Forelimb muscle (tissue), 1 donor: ENCODE results near the gene ACOX1. TPM values are rescaled to one million over a fixed set of nuclear protein-coding genes. Genes with fewer than 3 reads are reported as not detected.
A peak's percentile ranks its signal among the peaks of the same experiment; 100 is the strongest.

Experiments used
- DNase-seq: peaks from one replicate; pipeline ENCODE4 v3.0.0-alpha.2; 2013; ENCODE audit warnings: low read depth
- polyA plus RNA-seq: library from polyadenylated mRNA; unstranded; fragments of 120-200 nt; gene quantifications from one replicate; pipeline ENCODE4 v1.2.1, GENCODE V29; 2013; ENCODE audit not compliant: insufficient read length

Gene ACOX1
- polyA plus RNA-seq, 1 donor = 18.9 TPM

DNA sequence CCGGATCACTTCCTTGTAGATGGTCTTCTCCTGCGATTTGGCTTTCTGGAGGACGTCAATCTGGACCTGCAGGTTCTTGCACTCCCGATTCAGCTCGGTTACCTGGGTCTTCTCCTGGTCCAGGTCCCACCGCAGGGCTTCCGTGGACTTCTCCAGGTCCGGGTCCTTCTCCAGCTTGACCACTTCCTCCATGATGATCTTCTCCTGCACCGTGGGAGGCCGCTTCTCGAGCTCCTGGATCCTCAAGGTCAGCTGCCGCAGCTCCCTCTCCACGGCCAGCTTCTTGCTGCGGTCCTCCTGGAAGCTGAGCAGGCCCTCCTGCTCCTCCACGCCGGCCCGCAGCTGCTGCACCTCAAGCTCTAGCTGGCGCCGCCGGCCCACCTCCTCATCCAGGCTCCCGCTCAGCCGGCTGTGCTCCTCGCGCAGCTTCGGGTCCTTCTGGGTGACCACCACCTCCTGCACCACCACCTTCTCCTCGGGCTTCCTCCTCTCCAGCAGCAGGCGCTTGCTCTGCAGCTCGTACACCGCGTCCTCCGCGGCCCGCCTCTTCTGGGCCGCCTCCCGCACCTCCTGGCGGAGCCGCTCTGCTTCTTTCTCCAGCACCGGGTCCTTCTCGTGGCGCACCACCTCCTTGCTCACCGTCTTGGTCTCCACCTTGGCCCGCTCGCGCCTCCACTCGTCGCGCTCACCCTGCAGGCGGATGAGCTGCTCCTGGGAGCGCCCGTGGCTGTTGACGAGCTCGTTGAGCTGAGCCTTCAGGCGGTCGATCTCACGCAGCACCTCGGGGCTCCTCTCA is 29.9 kb upstream of the ACOX1 start:
- no peak for DNase-seq

DNA sequence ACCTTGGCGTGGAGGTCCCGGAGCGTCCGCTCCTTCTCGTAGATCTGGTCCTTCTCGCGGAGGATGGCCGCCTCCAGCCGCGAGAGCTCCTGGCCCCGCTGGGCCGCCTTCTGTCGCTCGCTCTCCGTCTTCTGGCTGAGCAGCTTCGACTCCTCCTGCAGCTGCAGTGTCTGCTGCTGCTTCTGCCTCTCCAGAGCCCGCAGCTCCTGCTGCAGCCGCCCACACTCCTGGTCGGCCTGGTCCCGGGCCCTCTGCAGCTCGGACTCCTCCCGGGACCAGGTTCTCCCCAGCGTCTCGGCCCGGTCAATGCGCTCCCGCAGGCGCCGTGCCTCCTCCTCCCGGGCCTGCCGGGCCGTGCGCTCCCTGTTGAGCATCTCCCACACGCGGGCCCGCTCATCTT is 29.2 kb upstream of the ACOX1 start:
- DNase-seq = no peak

DNA sequence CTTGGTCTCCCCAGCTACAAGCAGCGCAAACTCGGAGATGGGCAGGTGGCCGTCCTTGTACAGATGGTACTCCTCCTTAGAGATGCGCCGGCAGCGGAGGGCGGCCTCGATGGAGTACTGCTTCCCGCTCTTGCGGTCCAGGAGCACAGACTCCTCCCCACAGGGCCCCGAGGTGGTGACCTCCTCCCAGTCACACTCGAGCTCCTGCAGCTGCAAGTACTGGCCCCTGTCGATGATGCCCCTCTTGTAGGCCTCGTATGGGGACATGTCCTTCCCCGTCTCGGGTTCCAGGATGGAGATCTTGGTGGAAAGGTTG is 28.8 kb upstream of the ACOX1 start:
- DNase-seq = no peak

DNA sequence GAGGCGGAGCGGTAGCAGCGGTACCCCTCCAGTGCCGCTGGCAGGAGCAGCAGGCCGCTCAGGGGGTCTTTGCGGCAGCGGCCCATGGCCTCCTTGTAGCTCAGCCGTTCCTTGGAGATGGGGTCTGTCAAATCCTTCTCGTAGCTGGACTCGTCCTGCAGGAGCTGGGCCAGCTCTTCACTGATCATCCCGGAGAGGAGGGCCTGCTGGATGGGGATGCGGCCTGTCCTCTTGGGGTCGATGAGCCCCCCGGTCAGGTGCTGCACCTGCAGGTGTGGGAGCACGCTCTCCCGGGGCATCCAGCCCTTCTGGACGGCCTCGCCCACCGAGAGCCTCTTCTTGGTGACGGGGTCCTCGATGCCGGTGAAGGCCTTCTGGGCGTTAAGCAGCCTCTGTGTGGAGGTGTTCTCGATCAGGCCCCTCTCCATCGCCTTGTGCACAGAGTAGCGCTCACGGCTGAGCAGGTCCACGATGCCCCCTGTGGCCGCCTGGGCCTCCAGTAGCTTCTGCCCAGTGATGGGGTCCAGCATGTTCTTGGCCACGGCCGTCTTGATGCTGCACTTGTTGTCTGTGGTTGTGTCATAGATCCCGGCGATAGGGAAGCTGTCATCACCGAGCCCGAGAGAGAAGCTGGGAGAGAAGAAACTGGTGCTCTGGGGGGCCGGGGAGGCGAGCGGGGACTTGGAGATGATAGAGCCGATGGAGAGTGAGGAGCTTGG is 28.3 kb upstream of the ACOX1 start:
- DNase-seq = no peak

DNA sequence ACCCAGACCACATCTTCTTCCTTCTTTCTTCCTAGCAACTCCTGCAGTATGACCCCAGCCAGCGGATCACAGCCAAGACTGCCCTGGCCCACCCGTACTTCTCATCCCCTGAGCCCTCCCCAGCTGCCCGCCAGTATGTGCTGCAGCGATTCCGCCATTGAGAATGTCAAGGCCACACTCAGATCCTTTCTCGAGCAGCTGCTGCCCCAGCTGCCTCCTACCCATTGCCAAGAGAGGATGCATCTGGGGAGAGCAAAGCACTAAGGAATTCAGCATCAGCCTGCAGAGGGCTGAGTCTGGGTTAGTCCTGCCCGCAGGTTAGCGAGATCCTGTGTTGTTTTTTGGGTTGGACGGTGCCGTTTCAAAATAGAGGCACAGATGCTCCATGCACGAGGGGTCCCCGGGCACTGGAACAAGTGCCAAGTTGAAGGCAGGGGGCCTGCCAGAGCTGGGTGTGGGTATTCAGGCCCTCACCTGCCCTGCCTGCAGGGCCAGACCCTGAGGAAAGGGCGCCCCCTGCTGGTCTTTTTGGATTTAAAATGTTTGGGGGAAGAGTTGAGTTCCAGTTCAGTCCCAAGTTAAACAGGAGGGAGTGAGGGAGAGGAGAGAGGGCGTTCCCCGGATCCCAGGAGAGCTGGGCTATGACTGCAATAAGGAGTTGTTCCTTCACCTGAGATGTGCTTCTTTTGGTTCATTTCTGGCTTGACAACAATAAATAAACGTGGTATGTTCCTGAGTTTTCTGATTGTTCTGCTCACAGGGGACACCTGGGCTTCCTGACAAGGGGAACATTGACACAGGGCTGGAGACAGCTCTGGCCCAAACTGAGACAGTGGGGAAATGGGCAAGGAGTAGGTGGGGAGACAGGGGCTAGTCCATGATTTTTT is 26.5 kb upstream of the ACOX1 start:
- peak; percentile 39 for DNase-seq

DNA sequence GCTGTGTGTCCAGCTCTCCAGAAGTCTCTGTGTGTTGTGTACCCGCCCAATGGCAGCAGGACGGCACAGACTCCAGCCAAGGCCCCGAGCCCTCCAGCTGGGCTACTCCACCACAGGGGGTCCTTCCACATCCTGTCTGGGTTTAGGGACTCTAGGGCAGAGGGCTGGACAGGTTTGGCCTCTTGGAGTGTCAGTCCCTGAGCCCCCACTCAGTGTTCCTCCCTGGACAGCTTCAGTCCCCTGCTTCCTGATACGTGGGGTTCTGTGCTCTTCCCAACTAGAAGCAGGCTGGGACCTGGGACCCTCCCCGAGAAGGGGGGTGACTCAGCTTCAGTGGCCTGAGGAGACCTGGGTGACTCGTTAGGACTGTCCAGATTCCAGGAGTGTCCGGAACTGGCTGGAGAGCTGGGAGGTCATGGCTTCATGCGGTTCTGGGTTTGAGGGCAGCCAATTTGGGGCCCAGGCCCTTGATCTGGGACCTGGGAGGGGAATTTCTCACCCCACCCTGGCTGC is 25.8 kb upstream of the ACOX1 start:
- no peak for DNase-seq

DNA sequence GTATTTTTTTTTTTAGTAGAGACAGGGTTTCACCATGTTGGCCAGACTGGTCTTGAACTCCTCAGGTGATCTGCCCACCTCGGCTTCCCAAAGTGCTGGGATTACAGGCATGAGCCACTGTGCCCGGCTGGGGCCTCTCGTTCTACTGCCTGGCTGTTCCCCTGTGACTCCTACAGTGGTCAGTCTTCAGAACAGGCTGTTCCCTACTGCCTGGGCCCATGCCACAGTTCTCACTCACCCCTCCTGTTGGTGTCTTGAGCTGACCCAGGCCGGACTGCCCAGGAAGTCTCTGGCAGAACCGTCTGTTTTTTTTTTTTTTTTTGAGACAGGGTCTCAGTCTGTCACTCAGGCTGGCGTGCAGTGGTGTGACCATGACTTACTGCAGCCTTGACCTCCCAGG is 24.9 kb upstream of the ACOX1 start:
- no peak for DNase-seq

DNA sequence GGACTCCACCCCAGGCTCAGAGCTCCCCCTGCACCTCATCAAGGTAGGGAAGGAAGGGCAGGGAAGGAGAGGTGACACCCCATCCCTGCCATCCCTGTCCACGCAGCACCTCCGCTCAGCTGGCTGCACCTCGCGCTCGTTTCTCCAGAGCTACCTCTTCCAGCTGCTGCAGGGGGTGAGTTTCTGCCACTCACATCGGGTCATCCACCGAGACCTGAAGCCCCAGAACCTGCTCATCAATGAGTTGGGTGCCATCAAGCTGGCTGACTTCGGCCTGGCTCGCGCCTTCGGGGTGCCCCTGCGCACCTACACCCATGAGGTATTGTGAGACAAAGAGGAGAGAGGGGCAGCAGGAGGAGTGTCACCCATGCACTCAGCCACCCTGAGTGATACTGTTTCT is 23.1 kb upstream of the ACOX1 start:
- no peak for DNase-seq

DNA sequence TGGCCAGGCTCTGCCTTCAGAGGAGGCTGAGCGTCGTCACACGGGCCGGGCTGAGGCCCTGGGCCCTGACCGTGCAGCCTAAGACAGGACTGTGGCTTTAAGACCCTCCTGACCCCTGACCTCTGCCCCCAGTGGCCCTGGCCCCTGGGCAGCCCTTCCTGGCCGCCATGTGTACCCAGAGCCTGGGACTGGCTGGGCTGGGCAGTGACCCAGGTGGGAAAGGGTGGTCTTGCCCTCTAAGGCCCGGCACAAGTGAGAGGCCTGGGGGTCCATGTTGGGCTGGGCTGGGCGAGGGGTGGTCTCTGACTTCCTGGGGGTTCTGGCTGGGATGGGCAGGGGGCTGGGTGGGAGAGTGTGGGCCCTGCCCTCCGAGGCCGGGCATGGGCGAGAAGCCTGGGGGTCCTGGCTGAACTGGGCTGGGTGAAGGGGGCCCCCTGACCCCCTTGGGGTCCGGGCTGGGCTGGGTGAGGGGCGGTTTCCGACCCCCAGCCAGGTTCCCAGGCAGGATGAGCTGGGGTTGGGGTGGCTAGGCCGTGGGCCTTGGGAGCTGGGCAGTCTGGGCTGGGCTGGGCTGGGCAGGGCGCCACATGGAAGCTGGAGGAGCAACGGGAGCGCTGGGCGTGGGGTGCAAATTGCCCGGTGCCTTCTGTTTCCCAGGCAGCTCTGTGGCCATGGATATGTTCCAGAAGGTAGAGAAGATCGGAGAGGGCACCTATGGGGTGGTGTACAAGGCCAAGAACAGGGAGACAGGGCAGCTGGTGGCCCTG is 22.0 kb upstream of the ACOX1 start, which contains the start of gene CDK3:
CDK3 (plus strand) TSS at position 101 of the 767 bp plus-strand sequence; CDS start at position 672, 571 bp downstream.
- no peak for DNase-seq

DNA sequence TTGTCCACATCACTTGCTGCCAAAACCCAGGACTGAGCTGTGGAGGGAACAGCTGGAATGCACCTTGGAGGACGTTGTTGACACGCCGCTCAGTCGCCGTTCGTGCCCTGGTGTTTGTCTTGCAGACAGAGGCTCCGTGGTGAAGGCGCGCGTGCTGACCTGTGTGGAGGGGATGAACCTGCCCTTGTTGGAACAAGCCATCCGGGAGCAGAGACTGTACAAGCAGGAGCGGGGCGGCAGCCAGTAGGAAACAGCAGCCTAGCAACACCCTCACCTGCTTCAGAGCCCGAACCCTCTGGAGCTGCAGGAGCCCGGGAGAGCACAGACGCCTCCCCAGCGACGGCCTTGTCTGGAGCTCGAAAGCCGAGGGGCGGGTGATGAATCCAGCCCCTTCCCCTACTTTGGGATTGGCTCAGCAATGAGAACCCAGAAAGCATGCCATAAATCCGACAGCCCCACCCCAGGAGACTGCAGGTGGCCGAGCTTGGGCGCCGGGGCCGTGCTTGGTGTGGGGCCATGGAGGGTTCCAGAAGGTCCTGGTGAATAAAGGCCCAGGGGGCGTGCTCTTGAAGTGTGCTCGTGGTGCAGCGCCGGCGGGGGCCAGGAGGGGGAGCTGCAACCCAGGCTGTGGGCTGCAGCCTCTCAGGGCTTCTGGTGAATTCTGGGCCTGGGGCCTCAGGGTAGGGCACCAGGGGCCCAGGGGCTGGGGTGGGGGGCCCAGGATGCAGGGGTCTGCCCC is 21.2 kb upstream of the ACOX1 start:
- no peak for DNase-seq

DNA sequence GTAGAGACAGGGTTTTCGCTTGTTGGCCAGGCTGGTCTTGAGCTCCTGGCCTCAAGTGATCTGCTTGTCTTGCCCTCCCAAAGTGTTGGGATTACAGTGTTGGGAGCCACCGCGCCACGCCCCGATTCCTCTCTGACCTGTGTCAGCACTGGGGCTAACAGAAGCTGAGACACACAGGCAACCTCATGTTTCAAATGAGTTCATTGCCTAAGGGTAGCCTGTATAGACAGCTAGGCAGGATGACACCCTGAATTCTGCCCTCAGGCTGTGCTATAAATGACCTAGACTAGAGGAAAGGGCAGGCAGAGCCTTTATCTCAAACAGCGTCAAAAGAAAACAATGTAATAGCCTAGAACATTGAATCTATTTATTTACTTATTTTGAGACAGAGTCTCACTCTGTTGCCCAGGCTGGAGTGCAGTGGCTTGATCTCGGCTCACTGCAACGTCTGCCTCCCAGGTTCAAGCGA is 19.4 kb upstream of the ACOX1 start:
- no peak for DNase-seq

DNA sequence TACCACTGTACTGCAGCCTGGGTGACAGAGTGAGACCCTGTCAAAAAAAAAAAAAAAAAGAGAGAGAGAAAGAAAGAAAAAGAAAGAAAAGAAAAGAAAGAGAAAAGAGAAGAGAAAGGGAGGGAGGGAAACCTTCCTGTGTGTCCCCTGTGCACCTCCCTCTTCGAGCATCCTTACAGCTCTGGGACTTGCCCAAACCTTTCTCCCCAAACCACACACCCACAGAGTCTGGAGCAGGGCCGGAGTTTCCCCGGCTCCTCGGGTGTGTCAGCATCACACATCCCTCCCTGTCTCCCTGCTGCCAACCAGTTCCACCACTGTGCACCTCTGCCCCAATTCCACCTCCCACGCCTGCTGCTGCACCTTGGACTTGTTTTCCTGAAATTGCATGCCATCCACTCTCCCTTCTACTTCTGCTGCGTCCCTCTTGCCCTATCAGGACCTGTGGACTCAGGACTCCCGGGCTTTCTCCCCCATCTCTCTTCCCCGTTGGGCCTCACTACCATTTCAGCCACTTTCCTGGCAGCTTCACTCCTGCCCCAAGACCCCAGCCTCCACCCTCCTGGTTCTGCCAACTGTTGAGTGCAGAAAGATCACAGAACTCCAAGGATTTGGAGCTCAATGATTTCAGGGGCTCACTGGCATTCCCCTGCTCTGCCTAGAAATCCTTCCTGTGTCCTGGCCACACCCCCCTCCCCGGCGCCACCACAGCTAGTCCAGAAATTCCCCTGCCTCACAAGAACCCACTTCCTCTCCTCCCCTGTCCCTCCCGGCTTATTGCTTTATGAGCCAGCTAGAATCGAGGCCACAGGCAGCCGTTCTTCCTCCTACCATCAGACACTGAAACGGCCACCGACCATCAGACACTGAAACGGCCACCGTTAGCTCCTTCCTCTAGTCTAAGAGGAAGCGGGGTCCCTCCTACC is 18.0 kb upstream of the ACOX1 start:
- DNase-seq = no peak

DNA sequence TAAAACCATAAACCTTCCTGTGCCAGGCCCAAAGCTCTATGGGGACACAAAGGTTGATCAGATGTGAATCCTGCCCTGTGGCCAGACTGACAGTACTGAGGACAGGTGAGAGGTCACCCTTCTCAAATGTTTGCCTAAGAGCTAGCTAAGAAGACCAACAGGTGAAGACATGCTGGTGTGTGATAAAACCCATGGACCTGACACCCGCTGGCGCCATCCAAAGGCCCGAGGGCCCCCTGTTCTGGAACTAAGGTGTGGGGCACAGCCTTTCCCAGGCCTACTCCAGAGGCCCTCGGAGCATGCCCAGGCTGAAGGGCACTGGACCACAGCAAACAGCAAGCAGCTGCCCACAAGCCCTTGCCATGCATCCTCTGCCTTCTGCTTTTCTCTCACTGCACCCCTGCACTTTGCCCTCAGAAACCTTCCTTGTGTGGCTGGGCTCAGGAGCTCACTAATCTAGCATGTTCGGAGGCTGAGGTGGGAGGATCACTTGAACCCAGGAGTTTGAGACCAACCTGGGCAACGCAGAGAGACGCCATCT is 16.5 kb upstream of the ACOX1 start:
- DNase-seq = no peak

DNA sequence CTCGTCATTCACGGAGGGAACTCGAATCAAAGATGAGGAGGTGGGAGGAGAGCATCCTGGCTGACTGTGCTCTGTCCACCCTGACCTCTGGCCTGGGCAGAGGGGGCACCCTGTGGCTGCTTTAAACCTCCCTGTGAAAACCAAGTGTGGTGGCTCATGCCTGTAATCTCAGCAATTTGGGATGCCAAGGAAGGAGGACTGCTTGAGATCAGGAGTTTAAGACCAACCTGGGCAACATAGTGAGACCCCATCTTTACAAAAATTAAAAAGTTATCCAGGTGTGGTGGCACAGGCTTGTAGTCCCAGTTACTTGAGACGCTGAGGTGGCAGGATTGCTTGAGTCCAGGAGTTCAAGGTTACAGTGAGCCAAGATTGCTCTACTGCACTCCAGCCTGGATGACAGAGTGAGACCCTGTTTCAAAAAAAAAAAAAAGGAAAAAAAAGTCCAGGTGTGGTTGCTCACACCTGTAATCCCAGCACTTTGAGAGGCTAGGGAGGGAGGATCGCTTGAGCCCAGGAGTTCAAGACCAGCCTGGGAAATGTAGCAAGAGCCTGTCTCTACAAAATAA is 15.9 kb upstream of the ACOX1 start:
- DNase-seq = no peak

DNA sequence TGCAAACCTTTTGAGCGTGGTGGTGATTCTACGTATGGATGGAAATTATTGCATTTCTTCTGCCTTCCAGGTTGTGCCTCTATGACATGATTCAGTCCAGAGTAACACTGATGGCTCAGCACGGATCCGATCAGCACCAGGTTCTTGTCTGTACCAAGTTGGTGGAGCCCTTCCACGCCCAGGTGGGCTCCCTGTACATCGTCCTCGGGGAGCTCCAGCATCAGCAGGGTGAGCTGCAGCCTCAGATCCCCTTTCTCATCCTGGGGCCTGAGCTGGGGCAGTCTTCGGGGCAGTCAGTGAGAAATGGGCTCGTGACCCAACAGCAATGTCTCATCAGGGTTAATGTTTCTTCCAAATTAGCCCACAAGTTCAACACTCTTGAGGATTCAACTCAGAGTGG is 12.4 kb upstream of the ACOX1 start:
- no peak for DNase-seq

DNA sequence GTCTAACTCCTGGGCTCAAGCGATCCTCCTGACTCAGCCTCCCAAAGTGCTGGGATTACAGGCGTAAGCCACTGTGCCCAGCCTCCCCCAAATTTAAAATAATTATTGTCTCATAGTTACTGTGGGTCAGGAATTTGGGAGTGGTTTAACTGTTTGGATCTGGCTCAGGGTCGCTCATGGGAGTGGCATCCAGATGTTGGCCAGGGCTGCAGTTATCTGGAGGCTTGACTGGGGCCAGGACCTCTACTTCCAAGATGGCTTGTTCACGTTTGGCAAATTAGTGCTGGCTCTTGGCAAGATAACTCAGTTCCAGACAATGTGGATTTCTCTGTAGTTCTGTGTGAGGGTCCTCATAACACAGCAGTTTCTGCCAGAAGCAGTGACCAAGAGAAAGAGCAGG is 8.1 kb upstream of the ACOX1 start:
- no peak for DNase-seq

DNA sequence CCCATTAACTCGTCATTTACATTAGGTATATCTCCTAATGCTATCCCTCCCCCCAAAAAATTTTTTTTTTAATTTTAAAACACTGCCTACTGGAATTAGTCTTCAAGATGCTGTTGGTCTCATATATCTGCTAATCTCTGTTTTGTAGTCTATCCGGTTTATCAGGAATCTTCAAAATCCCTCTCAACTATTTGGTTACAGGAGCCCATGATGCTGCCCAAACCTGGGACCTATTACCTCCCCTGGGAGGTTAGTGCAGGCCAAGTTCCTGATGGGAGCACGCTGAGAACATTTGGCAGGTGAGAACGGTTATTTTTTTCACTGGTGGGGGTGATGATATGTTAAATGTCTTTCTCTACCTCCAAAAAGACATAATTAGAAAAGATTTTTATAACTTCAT is 7.0 kb upstream of the ACOX1 start:
- DNase-seq = no peak

DNA sequence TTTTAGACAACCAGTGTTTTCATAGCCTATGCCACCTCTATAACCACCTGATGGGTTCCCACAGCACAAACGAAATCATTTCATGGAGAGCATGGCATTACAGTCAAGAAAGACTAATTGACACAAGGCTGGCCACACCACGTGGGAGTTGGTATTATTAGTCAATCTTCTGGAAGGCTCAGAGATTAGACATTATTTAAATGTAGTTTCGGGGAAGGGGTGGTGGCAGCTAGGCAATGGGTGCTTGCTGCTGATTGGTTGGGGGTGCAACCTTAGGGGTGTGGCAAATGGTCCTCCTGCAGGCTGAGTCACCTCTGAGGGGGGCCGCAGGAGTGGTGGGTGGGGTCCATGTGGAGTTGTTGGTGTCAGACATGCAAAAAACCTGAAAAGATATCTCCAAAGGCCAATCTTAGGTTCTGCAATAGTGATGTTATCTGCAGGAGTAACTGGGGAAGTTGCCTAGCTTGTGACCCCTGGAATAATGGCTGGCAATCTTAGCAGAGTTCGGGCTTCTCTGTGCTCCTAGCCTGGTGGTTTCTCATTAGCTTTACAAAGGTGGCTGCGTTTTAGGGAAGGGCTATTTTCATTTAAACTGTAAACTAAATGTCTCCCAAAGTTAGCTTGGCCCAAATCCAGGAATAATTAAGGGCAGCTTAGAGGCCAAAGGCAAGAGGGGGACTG is 4.7 kb upstream of the ACOX1 start:
- no peak for DNase-seq
